WTC11 (cell line): ENCODE results near the gene SDR42E2.

Experiments used
- CTCF ChIP-seq: fragments of 200-600 bp; IDR thresholded peaks from 2 replicates; pipeline ENCODE4 v1.8.0; 2022; ENCODE audit warnings: antibody characterized with exemption
- ETV6 ChIP-seq: sonication (generic); formaldehyde crosslinking; IDR thresholded peaks from 2 replicates; pipeline ENCODE4 v1.8.1; 2022; ENCODE audit warnings: mild to moderate bottlenecking, missing genetic modification reagents
- IRF2 ChIP-seq: sonication (generic); formaldehyde crosslinking; IDR thresholded peaks from 2 replicates; pipeline ENCODE4 v1.8.0; 2022; ENCODE audit warnings: low read depth, missing genetic modification reagents, borderline replicate concordance
- NR1H2 ChIP-seq: sonication (generic); formaldehyde crosslinking; IDR thresholded peaks from 2 replicates; pipeline ENCODE4 v1.9.0; 2021; ENCODE audit warnings: mild to moderate bottlenecking, moderate library complexity, missing genetic modification reagents
- NR3C1 ChIP-seq: sonication (generic); formaldehyde crosslinking; conservative IDR thresholded peaks from 2 replicates; pipeline ENCODE4 v1.8.1; 2023; ENCODE audit warnings: low read depth, mild to moderate bottlenecking, missing genetic modification reagents
- PRDM15 ChIP-seq: sonication (generic); formaldehyde crosslinking; IDR thresholded peaks from 2 replicates; pipeline ENCODE4 v1.8.0; 2022; ENCODE audit warnings: missing genetic modification reagents
- ZNF317 ChIP-seq: sonication (generic); formaldehyde crosslinking; IDR thresholded peaks from 2 replicates; pipeline ENCODE4 v1.8.1; 2023; ENCODE audit warnings: low read depth, mild to moderate bottlenecking, moderate library complexity, missing genetic modification reagents, borderline replicate concordance

GRCh38 chr16:22161401-22161800 lies 905 bp upstream of the SDR42E2 start:
- TF ChIP-seq PRDM15 (no peak), ZNF317 (CRISPR knock-in tag) (no peak), ETV6 (no peak), CTCF (no peak), NR3C1 (no peak), NR1H2 (CRISPR knock-in tag) (no peak), IRF2 (CRISPR knock-in tag) (no peak)
